Thyroid gland (tissue), 4 donors: ENCODE results near the gene SLC25A23. TPM values are rescaled to one million over a fixed set of nuclear protein-coding genes. Genes with fewer than 3 reads are reported as not detected.

Source experiments
- DNase-seq, 2 donors: peaks; one replicate each; pipeline ENCODE4 v3.0.0-alpha.2; 2019
- H3K27ac ChIP-seq, 3 donors: fragments of 200-600 bp; sonication (generic); 1 replicate in 2 of 3; 2 replicates in 1 of 3; pipeline ENCODE4 v1.5.1; 2016 to 2019; ENCODE audit warnings: mild to moderate bottlenecking in 1 of 3, moderate library complexity in 1 of 3
- H3K27me3 ChIP-seq: fragments of 200-600 bp; sonication (generic); one replicate; pipeline ENCODE4 v1.5.1; 2019
- H3K36me3 ChIP-seq, 2 donors: fragments of 200-600 bp; sonication (generic); one replicate each; pipeline ENCODE4 v1.5.1; 2016 to 2019
- H3K4me1 ChIP-seq, 2 donors: fragments of 200-600 bp; sonication (generic); one replicate each; pipeline ENCODE4 v1.5.1; 2017 to 2019
- H3K4me3 ChIP-seq, 3 donors: fragments of 200-600 bp; sonication (generic); replicated peaks in 1 of 3; 1 replicate in 2 of 3; 2 replicates in 1 of 3; pipeline ENCODE4 v1.5.1; 2016; ENCODE audit warnings: mild to moderate bottlenecking in 1 of 3
- H3K9me3 ChIP-seq: fragments of 200-600 bp; sonication (generic); one replicate; pipeline ENCODE4 v1.5.1; 2017
- POLR2A ChIP-seq, 2 donors: fragments of 450-650 bp; IDR thresholded peaks; one replicate each; pipeline ENCODE4 v1.6.1; 2017; ENCODE audit warnings: antibody characterized with exemption in 2 of 2, mild to moderate bottlenecking in 2 of 2, moderate library complexity in 1 of 2
- WGBS, 2 donors: methylation state at CpG; one replicate each; pipeline ENCODE4 v1.1.5; 2017; 5-methylcytosine and 5-hydroxymethylcytosine counted together
- intact Hi-C: fragments of 100-400 bp; cut with DNase I; formaldehyde crosslinking; loops from one replicate; pipeline ENCODE4 v1.15.1; 2023
- total RNA-seq, 4 donors: library from RNA; depleted of rRNA; stranded (reverse); fragments of >200 nt; gene quantifications; one replicate each; pipeline ENCODE4 v1.2.3, GENCODE V29; 2016
- TF ChIP-seq, protein P1 (sequence below), 6 experiments: fragments of 200-600 bp in 3 of 6; fragments of 450-650 bp in 3 of 6; sonication (generic) in 3 of 6; IDR thresholded peaks; one replicate each; pipeline ENCODE4 v1.5.1; 2016 to 2019; ENCODE audit warnings: antibody characterized with exemption in 6 of 6, mild to moderate bottlenecking in 2 of 6, inconsistent platforms in 1 of 6, moderate library complexity in 1 of 6

Gene SLC25A23
- total RNA-seq, 4 donors from 2014 or later = 75.2 to 214 (median 152) TPM

- H3K4me1 ChIP-seq = peaks cover 0 to 23% of the 10 kb centered on the region in 2 donors
- no peak overlapping the region for H3K4me3 ChIP-seq
- peaks cover 16 to 30% of the 10 kb centered on the region in 2 donors for H3K36me3 ChIP-seq
- no peak for DNase-seq
- TF ChIP-seq POLR2A (IDR thresholded peaks at IDR 0.05) = no peak
- TF ChIP-seq, protein P1, sequence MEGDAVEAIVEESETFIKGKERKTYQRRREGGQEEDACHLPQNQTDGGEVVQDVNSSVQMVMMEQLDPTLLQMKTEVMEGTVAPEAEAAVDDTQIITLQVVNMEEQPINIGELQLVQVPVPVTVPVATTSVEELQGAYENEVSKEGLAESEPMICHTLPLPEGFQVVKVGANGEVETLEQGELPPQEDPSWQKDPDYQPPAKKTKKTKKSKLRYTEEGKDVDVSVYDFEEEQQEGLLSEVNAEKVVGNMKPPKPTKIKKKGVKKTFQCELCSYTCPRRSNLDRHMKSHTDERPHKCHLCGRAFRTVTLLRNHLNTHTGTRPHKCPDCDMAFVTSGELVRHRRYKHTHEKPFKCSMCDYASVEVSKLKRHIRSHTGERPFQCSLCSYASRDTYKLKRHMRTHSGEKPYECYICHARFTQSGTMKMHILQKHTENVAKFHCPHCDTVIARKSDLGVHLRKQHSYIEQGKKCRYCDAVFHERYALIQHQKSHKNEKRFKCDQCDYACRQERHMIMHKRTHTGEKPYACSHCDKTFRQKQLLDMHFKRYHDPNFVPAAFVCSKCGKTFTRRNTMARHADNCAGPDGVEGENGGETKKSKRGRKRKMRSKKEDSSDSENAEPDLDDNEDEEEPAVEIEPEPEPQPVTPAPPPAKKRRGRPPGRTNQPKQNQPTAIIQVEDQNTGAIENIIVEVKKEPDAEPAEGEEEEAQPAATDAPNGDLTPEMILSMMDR (IDR thresholded peaks at IDR 0.05) = no peak
- 92 to 94% methylated on average over 14 to 15 of the region's 15 CpGs for WGBS, 2 donors
- no peak overlapping the region for H3K27ac ChIP-seq
- no peaks in the 10 kb centered on the region for H3K27me3 ChIP-seq
- intact Hi-C loops = no loop called here
- no peaks in the 10 kb centered on the region for H3K9me3 ChIP-seq
These were observed 3.7 kb downstream of the SLC25A23 start for GRCh38 chr19:6455924-6456323.

DNA sequence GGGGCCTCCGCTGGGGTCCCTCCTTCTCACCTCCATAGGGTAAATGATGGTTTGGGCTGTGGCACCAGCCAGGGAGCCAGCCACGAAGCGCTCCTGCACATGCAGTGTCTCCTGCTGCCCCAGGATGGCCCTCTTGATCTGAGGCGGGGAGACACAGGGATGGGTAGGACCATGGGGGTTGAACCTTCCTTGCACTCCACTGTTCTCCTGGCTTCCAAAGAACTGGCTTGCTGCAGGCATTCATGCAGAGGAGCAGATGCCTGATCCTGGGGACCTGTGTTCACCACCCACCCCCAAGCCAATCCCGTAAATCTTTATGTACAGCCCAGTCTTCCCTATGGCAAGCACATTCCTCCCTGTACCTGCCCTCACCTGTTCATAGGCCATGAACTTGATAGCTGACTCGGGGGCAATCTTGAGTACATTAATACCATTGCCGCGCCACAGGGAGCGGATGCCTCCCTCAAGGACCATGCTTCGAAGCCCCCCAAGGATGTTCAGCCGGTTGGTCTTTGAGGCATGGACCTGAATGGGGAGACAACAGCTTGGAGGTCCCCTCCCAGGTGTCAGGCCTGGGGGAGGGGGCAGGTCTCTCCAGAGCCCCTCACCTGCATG lies 5.5 kb downstream of the SLC25A23 start:
- intact Hi-C loops = no loop called here
- TF ChIP-seq, protein P1 (IDR thresholded peaks at IDR 0.05) = no peak
- no peak for TF ChIP-seq POLR2A (IDR thresholded peaks at IDR 0.05)
- H3K27ac ChIP-seq = no peak overlapping the region
- peaks cover 16 to 30% of the 10 kb centered on the region in 2 donors for H3K36me3 ChIP-seq
- H3K4me1 ChIP-seq = peaks cover 0 to 23% of the 10 kb centered on the region in 2 donors
- no peaks in the 10 kb centered on the region for H3K9me3 ChIP-seq
- DNase-seq = no peak
- H3K27me3 ChIP-seq = no peaks in the 10 kb centered on the region
- WGBS, 2 donors = 98 to 99% methylated on average over 4 to 11 of the region's 11 CpGs
- no peak overlapping the region for H3K4me3 ChIP-seq

- Histone ChIP-seq H3K9me3 (no peaks in the 10 kb centered on the region), H3K36me3 (peaks cover 16 to 30% of the 10 kb centered on the region in 2 donors)
- intact Hi-C loops = no loop called here
These were observed 6.7 kb downstream of the SLC25A23 start for GRCh38 chr19:6452899-6453298.

DNA sequence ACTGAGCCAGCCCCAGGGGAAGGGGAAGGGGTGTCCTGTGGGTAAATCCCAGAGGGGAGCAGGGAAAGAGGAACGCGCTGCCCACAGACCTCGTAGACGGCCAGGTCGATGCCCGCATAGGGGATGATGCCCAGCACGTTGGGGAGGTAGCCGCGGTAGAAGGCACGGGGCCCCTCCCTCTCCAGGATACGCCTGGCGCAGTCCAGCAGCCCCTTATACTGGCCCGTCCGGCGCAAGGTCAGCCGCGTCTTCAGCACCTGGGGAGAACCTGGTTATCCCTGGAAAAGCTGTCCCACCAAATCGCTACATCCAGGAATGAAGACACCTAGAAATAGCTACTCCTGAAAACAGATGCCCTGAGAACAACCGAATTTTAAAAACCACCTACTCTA lies 7.4 kb downstream of the SLC25A23 start:
- WGBS, 2 donors = 85 to 95% methylated on average over 15 to 16 of the region's 19 CpGs
- Histone ChIP-seq H3K4me1 (peaks cover 0 to 13% of the 10 kb centered on the region in 2 donors), H3K27ac (peak overlapping the region in 2 of 3 donors; percentile 18 to 24), H3K27me3 (no peaks in the 10 kb centered on the region), H3K4me3 (no peak overlapping the region), H3K9me3 (no peaks in the 10 kb centered on the region), H3K36me3 (peaks cover 16 to 30% of the 10 kb centered on the region in 2 donors)
- no peak for DNase-seq
- intact Hi-C loops = no loop called here
- TF ChIP-seq POLR2A (IDR thresholded peaks at IDR 0.05) = no peak
- TF ChIP-seq, protein P1 (IDR thresholded peaks at IDR 0.05) = no peak

More at GRCh38 chr19:6452899-6453298, 6.7 kb downstream of the SLC25A23 start:
- no peaks in the 10 kb centered on the region for H3K27me3 ChIP-seq
- no peak overlapping the region for H3K4me3 ChIP-seq
- WGBS, 2 donors = 94 to 97% methylated on average over 2 of the region's 2 CpGs
- no peak for DNase-seq
- no peak for TF ChIP-seq POLR2A (IDR thresholded peaks at IDR 0.05)
- TF ChIP-seq, protein P1 (IDR thresholded peaks at IDR 0.05) = no peak
- peaks cover 0 to 13% of the 10 kb centered on the region in 2 donors for H3K4me1 ChIP-seq
- H3K27ac ChIP-seq = no peak overlapping the region

DNA sequence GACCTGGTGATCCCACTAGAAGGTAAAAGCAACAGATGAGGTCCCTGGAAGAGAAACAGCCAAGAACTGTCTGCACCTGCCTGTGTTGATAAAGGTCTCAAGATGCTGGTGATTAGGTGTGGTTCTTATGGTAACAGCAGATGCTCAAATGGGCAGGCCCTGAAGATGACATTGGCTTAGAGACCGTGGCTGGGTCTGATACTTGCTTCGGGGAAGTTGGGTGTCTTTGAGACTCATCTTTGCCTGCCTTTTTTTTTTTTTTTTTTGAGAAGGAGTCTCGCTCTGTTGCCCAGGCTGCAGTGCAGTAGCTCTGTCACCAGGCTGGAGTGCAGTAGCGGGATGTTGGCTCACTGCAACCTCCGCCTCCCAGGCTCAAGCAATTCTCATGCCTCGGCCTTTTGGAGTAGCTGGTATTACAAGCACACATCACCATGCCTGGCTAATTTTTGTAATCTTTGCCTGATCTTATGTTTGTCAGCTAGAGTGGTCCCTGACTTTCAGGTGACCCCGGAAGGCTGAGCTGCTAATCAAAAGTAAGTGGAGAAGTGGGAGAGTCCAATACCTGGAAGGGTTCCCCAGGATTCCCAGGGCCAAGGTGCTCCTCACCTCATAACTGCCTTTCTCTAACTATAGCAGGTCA lies 7.9 kb downstream of the SLC25A23 start:
- H3K27ac ChIP-seq = peak overlapping the region in 2 of 3 donors; percentile 24 to 53
- WGBS, 2 donors = 29 to 62% methylated on average over 7 of the region's 7 CpGs
- no peaks in the 10 kb centered on the region for H3K27me3 ChIP-seq
- no peak overlapping the region for H3K4me3 ChIP-seq
- H3K36me3 ChIP-seq = peaks cover 16 to 30% of the 10 kb centered on the region in 2 donors
- H3K9me3 ChIP-seq = no peaks in the 10 kb centered on the region
- peak; percentile 80 to 84 for DNase-seq
- no peak for TF ChIP-seq POLR2A (IDR thresholded peaks at IDR 0.05)
- TF ChIP-seq, protein P1 (IDR thresholded peaks at IDR 0.05) = peak in 2 of 6 experiments; percentile 6 to 14
- intact Hi-C loops = no loop called here
- peaks cover 0 to 13% of the 10 kb centered on the region in 2 donors for H3K4me1 ChIP-seq
